Body of pancreas (tissue), 4 donors: ENCODE data around the gene NCAPD3.
A peak's percentile ranks its signal among the peaks of the same experiment; 100 is the strongest.

Experiments used
- POLR2A ChIP-seq, 3 donors: fragments of 450-650 bp; IDR thresholded peaks; one replicate each; pipeline ENCODE4 v1.6.1; 2016; ENCODE audit warnings: antibody characterized with exemption in 3 of 3, mild to moderate bottlenecking in 2 of 3
- TF ChIP-seq, protein P1 (sequence below), 7 experiments: fragments of 450-650 bp in 4 of 7; fragments of 200-600 bp in 3 of 7; sonication (generic) in 3 of 7; IDR thresholded peaks; one replicate each; pipeline ENCODE4 v1.5.1; 2016 to 2019; ENCODE audit warnings: antibody characterized with exemption in 7 of 7

- TF ChIP-seq, protein P1, sequence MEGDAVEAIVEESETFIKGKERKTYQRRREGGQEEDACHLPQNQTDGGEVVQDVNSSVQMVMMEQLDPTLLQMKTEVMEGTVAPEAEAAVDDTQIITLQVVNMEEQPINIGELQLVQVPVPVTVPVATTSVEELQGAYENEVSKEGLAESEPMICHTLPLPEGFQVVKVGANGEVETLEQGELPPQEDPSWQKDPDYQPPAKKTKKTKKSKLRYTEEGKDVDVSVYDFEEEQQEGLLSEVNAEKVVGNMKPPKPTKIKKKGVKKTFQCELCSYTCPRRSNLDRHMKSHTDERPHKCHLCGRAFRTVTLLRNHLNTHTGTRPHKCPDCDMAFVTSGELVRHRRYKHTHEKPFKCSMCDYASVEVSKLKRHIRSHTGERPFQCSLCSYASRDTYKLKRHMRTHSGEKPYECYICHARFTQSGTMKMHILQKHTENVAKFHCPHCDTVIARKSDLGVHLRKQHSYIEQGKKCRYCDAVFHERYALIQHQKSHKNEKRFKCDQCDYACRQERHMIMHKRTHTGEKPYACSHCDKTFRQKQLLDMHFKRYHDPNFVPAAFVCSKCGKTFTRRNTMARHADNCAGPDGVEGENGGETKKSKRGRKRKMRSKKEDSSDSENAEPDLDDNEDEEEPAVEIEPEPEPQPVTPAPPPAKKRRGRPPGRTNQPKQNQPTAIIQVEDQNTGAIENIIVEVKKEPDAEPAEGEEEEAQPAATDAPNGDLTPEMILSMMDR (IDR thresholded peaks at IDR 0.05) = peak in 1 of 7 experiments; percentile 5
- TF ChIP-seq POLR2A (IDR thresholded peaks at IDR 0.05) = no peak
Measured at GRCh38 chr11:134124660-134125451, 98.9 kb downstream of the NCAPD3 start.
